NCI-H2107 treated with DMSO at 0.1 percent for 48 hours (cell line): ENCODE results near the gene MARCO.
"Not testable (repeated sequence)": the region's sequence is repeated elsewhere in the genome, so short reads cannot be mapped to it uniquely, and the experiment has no call there.

Experiments used
- DNase-seq: peaks from one replicate; lab custom pipeline; 2025; ENCODE audit not compliant: unreplicated experiment; lab: John Stamatoyannopoulos, UW

MARCO gene

DNA sequence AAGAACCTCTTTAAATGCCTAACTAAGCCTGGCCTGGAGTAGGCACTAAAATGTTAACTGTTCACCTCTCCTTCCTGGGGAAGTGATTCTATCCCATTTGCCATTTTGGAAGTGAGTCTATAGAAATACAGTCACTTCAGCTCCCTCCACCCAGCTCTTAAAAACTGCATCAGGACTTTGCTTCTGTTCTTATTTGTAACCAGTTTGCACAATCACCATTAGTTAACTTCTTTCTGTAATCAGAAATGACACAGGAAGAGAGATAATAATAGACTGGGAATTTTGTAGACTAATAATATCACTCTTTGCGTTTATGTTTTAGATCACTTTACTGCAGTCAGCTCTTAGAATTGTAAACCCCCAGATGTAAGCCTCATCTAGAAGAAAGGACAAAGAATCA lies 16.0 kb upstream of the MARCO start:
- DNase-seq, result no peak

DNA sequence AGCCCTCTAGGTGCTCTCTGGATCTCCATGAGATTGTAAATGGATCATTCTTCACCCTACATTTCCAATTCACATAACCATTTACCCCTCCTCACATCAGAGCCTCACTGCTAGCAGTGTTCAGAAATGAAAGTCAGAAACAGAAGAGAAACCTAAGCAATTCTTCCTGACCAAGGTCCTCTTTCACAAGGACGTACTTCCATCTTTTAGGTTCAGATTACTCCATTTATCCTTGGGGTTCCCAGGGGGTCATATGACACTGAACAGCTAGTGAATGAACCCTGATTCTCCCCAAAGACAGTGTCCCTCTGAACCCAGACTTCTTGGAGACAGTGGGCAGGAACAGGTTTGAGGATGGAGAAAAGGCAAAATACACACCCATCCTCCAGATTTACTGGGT lies 12.9 kb upstream of the MARCO start:
- no peak for DNase-seq

DNA sequence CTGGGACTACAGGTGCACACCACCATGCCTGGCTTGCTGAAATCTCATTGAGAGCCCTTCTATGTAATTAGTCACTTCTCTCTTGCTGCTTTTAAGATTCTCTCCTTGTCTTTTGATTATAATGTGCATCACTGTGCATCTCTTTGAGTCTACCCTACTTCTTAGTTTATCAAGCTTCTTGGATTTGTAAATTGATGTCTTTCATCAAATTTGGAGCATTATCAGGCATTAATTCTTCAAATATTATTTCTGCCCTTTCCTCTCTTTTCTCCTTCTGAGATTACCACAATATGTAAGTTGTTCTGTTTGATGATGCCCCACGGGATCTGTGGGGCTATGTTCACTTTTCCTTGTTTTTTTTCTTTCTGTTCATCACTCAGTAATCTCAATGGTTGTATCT lies 9.0 kb upstream of the MARCO start:
- DNase-seq, result no peak

DNA sequence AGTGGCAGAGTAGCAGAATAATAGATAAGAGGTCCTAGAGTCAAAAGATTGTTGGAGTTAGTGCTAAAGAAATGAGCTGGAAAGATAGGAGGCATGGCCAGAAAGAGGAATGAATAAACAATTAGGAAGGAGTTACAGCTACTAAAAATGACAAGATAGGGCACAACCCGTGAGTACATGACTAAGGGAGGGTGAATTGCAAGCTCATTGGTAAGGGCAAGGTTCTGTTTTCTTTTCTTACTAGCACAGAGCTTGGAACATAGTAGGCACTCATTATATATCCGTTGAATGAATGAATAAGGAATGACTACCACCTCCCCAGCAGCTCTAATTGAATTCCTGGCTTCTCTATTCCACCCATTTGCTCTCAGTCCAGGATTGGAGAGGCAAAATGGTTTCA lies 5.7 kb upstream of the MARCO start:
- no peak for DNase-seq

- DNase-seq, result no peak
Observed at GRCh38 chr2:118936936-118937335, 5.1 kb upstream of the MARCO start.

GRCh38 chr2:118937817-118938216 lies 4.2 kb upstream of the MARCO start:
- no peak for DNase-seq

DNA sequence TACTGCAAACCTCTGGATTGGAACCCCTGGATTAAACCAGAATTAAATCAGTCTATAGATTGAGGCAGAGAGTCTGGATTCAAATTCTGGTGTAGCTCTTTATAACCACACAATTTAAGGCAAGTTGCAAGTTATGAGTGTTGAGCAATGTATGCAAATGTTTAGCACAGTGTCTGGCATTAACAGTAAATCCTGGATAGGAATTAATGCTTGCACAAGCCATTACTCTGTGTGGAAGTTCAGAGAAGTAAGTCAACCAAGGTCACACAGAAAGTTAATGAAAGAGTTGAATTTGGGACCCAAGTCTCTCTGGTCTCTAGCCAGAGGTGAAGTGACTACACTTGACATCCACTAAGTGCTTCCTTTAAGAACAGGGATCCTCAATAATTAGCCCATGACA lies 2.0 kb upstream of the MARCO start:
- no peak for DNase-seq

DNA sequence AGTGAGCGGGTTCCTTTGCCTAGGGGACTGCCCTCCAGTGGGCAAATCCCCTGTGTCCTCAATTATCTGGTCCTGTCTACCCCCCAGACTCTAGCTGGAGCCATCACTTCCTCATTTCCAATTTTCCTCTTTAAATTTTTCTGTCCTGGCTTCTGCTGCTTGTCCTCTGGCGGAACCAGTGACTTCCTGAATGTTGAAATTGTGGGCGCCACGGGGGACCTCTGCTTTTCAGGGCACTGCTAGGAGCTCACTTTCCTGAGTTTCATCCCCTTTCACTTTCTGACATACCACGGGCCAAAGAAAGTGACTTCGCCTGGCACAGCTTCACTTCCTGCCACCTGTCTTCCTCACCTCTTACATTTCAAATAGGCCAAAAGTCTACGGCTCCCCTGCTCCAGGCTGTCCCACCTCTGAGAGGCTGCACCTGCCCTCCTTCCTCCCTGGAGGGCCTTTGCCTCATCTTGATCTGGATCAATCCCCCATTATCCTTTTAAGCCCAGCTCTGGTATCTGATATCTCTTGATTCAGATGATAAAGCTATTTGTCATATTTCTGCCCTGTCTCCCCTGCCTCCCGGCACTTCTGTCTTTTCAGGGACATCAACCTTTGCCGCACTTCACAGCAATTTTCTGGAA lies 1.4 kb upstream of the MARCO start:
- no peak for DNase-seq

GRCh38 chr2:118943286-118943685 lies 1.3 kb downstream of the MARCO start:
- DNase-seq, result no peak

GRCh38 chr2:118945881-118946280 lies 3.9 kb downstream of the MARCO start:
- DNase-seq, result no peak

GRCh38 chr2:118948266-118948665 lies 6.3 kb downstream of the MARCO start:
- DNase-seq, result not testable (repeated sequence)

GRCh38 chr2:118954297-118955060 lies 12.5 kb downstream of the MARCO start:
- DNase-seq, result no peak

DNA sequence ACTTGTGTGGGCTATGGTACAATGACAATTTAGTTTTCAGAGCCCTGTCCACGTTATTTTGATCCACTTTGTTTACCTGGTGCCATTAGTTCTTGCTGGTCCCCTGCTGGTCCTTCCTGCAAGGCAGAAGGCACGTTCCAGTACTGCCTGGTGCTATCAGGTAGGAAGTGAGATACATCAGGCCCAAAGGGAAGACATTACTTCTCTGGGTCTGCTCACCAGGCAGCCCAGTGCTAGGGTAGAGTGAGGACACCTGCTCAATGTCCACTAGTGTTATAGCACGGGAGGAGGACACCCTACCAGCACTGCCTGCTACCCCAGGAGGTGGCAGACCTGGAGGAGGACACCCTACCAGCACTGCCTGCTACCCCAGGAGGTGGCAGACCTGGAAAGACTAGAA lies 23.7 kb downstream of the MARCO start:
- no peak for DNase-seq

DNA sequence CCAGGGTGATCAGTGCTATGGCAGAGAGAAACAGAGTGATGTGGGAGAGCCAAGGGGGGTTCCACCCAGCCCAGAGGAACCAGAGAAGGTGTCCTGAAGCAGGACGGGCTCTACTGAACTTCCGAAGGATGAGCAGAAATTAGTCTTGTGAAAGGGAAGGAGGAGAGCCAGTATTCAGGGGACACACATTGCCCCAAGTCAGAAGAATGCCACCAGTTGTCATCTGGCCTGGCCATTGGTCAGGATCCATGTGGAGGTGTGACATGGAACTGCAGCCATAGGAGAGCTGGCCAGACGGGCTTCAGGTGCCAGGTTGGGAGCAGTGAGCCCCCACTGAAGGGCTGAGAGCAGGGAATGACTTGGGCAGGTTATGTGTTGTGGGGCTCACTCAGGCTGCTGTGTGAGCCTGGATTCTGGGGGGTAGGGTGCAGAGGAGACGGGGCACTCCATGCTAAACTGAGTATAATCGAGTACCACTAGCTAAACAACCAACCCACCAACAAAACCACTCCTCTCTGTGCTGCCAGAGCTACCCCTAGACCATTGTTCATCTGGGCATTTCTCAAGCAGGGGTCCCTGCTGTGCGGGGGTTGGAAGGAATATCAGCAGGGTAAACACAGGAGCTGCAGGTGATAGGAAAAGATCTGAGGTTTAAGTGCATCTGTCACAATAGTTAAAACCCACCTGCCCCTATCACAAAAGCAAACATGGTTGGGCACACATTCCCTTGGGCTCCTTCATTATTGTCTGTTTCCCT lies 25.3 kb downstream of the MARCO start:
- DNase-seq, result no peak

DNA sequence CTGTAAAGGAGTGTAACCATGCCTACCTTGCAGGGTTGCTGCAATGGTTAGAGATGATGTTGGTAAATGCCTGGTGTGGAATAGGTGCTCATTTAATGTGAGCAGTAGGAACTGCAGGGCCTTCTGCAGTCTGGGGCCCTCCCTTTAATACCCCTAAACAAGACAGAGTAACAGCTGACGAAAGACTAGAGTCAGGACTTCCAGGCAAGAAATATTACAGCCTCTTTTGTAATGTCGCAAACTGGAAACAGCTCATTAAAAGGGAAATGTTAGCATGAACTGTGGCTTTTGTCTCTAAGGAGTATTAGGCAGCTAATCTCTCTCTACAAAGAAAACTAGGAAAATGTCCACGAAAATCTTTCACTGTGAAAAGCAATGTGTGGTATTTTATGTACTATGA lies 26.0 kb downstream of the MARCO start:
- DNase-seq, result no peak

GRCh38 chr2:118968961-118969733 lies 27.2 kb downstream of the MARCO start:
- no peak for DNase-seq

GRCh38 chr2:118969734-118970395 lies 27.9 kb downstream of the MARCO start:
- no peak for DNase-seq

- no peak for DNase-seq
Observed at GRCh38 chr2:118970396-118971135, 28.6 kb downstream of the MARCO start.

DNA sequence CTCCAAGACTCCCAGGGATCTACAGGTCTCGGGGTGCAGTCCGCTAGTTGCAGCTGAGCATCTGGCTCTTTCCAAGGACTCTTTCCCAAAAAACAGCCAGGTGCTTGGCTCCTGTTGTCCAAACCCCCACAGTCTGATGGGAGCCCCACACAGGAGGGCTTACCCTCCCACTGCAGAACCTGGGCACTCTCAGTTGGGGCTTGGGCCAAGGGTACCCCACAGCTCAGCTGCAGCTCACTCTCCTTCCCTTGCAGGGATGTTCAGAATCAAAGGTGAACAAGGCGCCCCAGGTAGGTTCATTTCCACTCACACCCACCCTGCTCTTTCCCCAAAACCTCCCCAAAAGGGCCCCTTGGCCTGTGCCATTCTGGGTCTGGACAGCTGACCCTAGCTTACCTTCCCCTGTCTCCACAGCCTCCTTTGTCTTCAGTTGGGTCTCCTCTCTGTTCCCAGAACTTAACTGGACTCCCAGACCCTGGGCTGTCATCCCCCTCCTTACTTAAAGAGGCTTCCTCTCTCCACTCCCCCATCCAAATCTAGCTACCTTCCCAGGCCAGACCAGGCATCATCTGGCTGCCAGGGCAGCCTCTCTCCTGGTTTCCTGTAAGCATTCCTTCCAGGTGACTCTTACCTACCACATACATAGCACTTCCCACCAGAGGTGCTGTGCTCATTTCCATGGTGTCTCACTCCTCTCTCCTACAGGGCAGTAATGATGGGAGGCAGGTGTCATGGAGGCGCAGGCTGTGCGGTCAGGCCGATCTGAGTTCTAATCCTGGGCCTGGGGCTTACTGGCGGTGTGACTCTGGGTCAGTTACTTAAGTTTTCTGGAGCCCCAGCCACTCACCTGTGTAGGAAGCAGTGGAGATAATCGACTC lies 29.5 kb downstream of the MARCO start:
- DNase-seq, result no peak
